ENCODE data around the gene PSMB4.

GRCh38 chr1:151418081-151418480 is 18.7 kb downstream of the PSMB4 start:
- TF ChIP-seq SMAD4 (CRISPR knock-in tag; IDR thresholded peaks at IDR 0.05) = no peak
- TF ChIP-seq ESRRA (CRISPR knock-in tag; IDR thresholded peaks at IDR 0.05; ENCODE audit: borderline replicate concordance) = no peak
- no peak for TF ChIP-seq GRHL2 (CRISPR knock-in tag; IDR thresholded peaks at IDR 0.05; ENCODE audit: insufficient replicate concordance, severe bottlenecking)
- no peak for TF ChIP-seq CTCF (IDR thresholded peaks at IDR 0.05)
- no peak for TF ChIP-seq ATF2 (CRISPR knock-in tag; IDR thresholded peaks at IDR 0.05; ENCODE audit: borderline replicate concordance, low read depth)
- TF ChIP-seq E2F1 (CRISPR knock-in tag; IDR thresholded peaks at IDR 0.05) = no peak
- TF ChIP-seq RORB (CRISPR knock-in tag; IDR thresholded peaks at IDR 0.05) = no peak
- no peak for TF ChIP-seq ATF3 (CRISPR knock-in tag; conservative IDR thresholded peaks at IDR 0.05)
- no peak for TF ChIP-seq CREB1 (CRISPR knock-in tag; IDR thresholded peaks at IDR 0.05)

All from WTC11 (cell line).